Ishikawa (cell line): ENCODE results near the gene C14orf119.

Experiments used
- CEBPB ChIP-seq: IDR thresholded peaks from 2 replicates; pipeline ENCODE4 v1.6.1; 2012
- CREB1 ChIP-seq: IDR thresholded peaks from 2 replicates; pipeline ENCODE4 v1.6.1; 2012; ENCODE audit warnings: low read depth
- EGR1 ChIP-seq: IDR thresholded peaks from 2 replicates; pipeline ENCODE4 v1.6.1; 2012
- EP300 ChIP-seq: IDR thresholded peaks from 2 replicates; pipeline ENCODE4 v1.6.1; 2012; ENCODE audit warnings: borderline replicate concordance
- FOXM1 ChIP-seq: IDR thresholded peaks from 2 replicates; pipeline ENCODE4 v1.6.1; 2012; ENCODE audit warnings: low read depth, borderline replicate concordance
- NFIC ChIP-seq: IDR thresholded peaks from 2 replicates; pipeline ENCODE4 v1.6.1; 2012
- RAD21 ChIP-seq: IDR thresholded peaks from 2 replicates; pipeline ENCODE4 v1.6.1; 2012; ENCODE audit warnings: low read depth
- TAF1 ChIP-seq: IDR thresholded peaks from 2 replicates; pipeline ENCODE4 v1.6.1; 2012; ENCODE audit warnings: low read depth, mild to moderate bottlenecking
- TCF12 ChIP-seq: IDR thresholded peaks from 2 replicates; pipeline ENCODE4 v1.6.1; 2012; ENCODE audit warnings: low read depth
- TEAD4 ChIP-seq: IDR thresholded peaks from 2 replicates; pipeline ENCODE4 v1.6.1; 2012
- YY1 ChIP-seq: IDR thresholded peaks from 2 replicates; pipeline ENCODE4 v1.6.1; 2012; ENCODE audit warnings: low read depth
- ZBTB7A ChIP-seq: IDR thresholded peaks from 2 replicates; pipeline ENCODE4 v1.6.1; 2012; ENCODE audit warnings: low read depth
- TF ChIP-seq, protein P1 (sequence below): IDR thresholded peaks from 2 replicates; pipeline ENCODE4 v1.6.1; 2012
- TF ChIP-seq, protein P2 (sequence below): IDR thresholded peaks from 2 replicates; pipeline ENCODE4 v1.6.1; 2012; ENCODE audit warnings: low read depth, mild to moderate bottlenecking
- TF ChIP-seq, protein P3 (sequence below): IDR thresholded peaks from 2 replicates; pipeline ENCODE4 v1.6.1; 2012

Gene C14orf119

DNA sequence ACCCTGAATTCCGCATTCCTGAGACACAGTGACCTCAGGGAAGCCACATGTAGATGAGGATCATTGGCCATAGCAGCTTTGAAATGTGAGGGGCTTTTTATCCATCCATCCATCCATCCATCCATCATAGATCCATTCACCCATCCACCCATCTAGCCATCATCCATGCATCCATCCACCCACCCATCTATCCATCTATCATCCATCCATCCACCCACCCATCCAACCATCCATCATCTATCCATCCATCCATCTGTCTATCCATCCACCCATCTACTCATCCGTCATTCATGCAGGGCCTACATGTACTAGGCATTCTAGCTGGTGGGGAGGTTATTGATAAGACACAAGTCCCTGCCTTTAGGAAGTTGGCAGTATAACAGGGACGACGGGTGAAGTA, 51.7 kb downstream of the C14orf119 start:
- TF ChIP-seq RAD21 (no peak), YY1 (no peak), CREB1 (no peak), CEBPB (no peak), EGR1 (no peak), TEAD4 (no peak), TAF1 (no peak)
- TF ChIP-seq, protein P1, sequence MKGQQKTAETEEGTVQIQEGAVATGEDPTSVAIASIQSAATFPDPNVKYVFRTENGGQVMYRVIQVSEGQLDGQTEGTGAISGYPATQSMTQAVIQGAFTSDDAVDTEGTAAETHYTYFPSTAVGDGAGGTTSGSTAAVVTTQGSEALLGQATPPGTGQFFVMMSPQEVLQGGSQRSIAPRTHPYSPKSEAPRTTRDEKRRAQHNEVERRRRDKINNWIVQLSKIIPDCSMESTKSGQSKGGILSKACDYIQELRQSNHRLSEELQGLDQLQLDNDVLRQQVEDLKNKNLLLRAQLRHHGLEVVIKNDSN: no peak
- TF ChIP-seq, protein P2, sequence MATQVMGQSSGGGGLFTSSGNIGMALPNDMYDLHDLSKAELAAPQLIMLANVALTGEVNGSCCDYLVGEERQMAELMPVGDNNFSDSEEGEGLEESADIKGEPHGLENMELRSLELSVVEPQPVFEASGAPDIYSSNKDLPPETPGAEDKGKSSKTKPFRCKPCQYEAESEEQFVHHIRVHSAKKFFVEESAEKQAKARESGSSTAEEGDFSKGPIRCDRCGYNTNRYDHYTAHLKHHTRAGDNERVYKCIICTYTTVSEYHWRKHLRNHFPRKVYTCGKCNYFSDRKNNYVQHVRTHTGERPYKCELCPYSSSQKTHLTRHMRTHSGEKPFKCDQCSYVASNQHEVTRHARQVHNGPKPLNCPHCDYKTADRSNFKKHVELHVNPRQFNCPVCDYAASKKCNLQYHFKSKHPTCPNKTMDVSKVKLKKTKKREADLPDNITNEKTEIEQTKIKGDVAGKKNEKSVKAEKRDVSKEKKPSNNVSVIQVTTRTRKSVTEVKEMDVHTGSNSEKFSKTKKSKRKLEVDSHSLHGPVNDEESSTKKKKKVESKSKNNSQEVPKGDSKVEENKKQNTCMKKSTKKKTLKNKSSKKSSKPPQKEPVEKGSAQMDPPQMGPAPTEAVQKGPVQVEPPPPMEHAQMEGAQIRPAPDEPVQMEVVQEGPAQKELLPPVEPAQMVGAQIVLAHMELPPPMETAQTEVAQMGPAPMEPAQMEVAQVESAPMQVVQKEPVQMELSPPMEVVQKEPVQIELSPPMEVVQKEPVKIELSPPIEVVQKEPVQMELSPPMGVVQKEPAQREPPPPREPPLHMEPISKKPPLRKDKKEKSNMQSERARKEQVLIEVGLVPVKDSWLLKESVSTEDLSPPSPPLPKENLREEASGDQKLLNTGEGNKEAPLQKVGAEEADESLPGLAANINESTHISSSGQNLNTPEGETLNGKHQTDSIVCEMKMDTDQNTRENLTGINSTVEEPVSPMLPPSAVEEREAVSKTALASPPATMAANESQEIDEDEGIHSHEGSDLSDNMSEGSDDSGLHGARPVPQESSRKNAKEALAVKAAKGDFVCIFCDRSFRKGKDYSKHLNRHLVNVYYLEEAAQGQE: no peak
- TF ChIP-seq, protein P3, sequence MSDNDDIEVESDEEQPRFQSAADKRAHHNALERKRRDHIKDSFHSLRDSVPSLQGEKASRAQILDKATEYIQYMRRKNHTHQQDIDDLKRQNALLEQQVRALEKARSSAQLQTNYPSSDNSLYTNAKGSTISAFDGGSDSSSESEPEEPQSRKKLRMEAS: no peak

DNA sequence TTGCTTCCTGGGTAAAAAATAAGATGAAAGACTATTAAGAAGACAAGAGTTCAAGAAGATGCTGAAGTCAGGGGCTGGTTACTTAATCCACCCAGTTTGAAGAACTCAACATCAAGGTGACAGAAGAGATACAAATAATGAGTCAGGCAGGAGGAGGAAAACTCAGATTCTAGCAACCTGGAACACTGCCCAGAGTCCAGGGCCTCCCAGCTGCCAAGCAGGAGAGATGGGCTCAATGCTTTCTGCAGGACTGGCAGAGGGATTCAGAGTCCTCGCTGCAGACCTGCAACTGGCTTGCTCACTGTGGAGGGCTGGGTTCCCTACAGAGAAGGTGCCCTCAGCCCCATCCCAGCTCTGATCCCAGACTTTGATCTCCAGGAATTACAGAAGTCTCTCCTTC, 52.4 kb downstream of the C14orf119 start:
- TF ChIP-seq, protein P3: no peak
- no peak for TF ChIP-seq CEBPB
- TF ChIP-seq TCF12: no peak
- no peak for TF ChIP-seq NFIC
- no peak for TF ChIP-seq EGR1
- TF ChIP-seq RAD21: no peak
- no peak for TF ChIP-seq FOXM1
- no peak for TF ChIP-seq YY1
- TF ChIP-seq, protein P2: no peak
- no peak for TF ChIP-seq CREB1
- TF ChIP-seq TAF1: no peak
- TF ChIP-seq EP300: no peak
- no peak for TF ChIP-seq TEAD4
- TF ChIP-seq, protein P1: no peak
- no peak for TF ChIP-seq ZBTB7A

DNA sequence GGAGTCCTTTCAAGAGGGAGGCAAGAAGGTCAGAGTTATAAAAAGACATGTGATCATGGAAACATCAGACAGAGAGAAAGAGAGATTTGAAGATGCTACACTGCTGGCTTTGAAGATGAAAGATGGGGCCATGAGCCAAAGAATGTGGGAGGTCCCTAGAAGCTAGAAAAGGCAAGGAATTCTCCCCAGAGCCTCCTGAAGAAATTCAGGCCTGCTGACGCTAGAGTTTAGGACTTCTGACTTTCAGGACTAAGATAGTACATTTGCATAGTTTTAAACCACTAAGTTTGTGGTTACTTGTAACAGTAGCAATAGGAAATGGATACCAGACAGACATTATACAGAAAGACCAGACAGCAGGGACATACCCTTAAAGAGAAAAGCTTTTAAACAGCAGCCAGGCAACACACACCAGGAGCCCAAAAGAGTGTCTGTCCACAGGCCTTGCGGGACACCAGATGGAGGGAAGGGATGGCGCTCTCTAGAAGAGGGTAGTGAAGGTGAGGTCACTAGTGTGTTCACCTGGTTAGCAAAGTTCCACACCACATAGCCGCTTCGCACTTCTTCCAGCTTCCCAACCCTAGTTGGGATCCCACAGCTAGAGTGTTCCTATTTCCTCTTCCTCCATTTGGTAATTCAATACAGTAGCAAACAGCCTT, 53.4 kb downstream of the C14orf119 start:
- TF ChIP-seq CREB1: no peak
- TF ChIP-seq RAD21: no peak
- no peak for TF ChIP-seq ZBTB7A
- TF ChIP-seq, protein P2: no peak
- no peak for TF ChIP-seq EP300

DNA sequence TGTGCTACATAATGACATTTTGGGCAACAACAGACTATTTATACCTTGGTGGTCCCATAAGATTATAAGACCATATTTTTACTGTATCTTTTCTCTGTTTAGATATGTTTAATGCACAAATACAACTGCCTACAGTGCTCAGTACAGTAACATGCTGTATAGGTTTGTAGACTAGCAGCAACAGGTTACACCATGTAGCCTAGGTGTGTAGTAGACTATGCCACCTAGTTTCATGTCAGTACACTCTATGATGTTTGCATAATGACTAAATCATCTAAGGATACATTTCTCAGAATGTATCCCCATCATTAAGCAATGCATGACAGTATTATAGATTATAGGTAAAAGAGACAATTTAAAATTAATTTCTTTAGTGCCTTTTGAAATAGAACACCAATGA, 54.4 kb downstream of the C14orf119 start:
- TF ChIP-seq CEBPB: no peak
- TF ChIP-seq CREB1: no peak
- no peak for TF ChIP-seq EP300
- TF ChIP-seq, protein P1: no peak
